OCI-LY3 (cell line): ENCODE results near the gene PTHLH.

Experiments used
- H2AFZ ChIP-seq: fragments of 200-600, 300-600 bp; shearing (Covaris generic); 2 replicates; pipeline ENCODE4 v1.6.0; 2014; ENCODE audit warnings: antibody characterized with exemption, low read depth, low read length
- H3K27ac ChIP-seq: fragments of 200-600, 300-600 bp; sonication (generic); 2 replicates; pipeline ENCODE4 v1.5.1; 2014; ENCODE audit warnings: mild to moderate bottlenecking, low read length, moderate library complexity, mixed read lengths
- H3K27me3 ChIP-seq: fragments of 200-600, 300-600 bp; sonication (generic); 2 replicates; pipeline ENCODE4 v1.6.1; 2014; ENCODE audit warnings: low read depth, low read length, mixed read lengths
- H3K36me3 ChIP-seq: fragments of 200-600, 300-600 bp; sonication (generic); replicated peaks from 2 replicates; pipeline ENCODE3; 2014; ENCODE audit warnings: low read depth, low read length, mixed read lengths
- H3K4me1 ChIP-seq: fragments of 300-600, 200-600 bp; sonication (generic); 2 replicates; pipeline ENCODE4 v1.6.1; 2014; ENCODE audit warnings: low read length, mixed read lengths
- H3K4me2 ChIP-seq: fragments of 200-600, 300-600 bp; sonication (generic); 2 replicates; pipeline ENCODE4 v1.6.1; 2014; ENCODE audit warnings: low read length, mixed read lengths
- H3K4me3 ChIP-seq: fragments of 300-600, 200-600 bp; sonication (generic); 2 replicates; pipeline ENCODE4 v1.5.1; 2014; ENCODE audit warnings: antibody characterized with exemption, mild to moderate bottlenecking, low read length, moderate library complexity
- H3K79me2 ChIP-seq: fragments of 300-600, 200-600 bp; shearing (Covaris generic); 2 replicates; pipeline ENCODE4 v1.6.1; 2014; ENCODE audit warnings: mild to moderate bottlenecking, low read length, mixed read lengths
- H3K9ac ChIP-seq: fragments of 300-600, 200-600 bp; shearing (Covaris generic); 2 replicates; pipeline ENCODE4 v1.6.0; 2014; ENCODE audit warnings: mild to moderate bottlenecking, low read length, moderate library complexity
- H3K9me3 ChIP-seq: fragments of 200-600, 300-600 bp; shearing (Covaris generic); 2 replicates; pipeline ENCODE4 v1.6.1; 2014; ENCODE audit warnings: low read length, mixed read lengths; ENCODE audit not compliant: insufficient read depth
- H4K20me1 ChIP-seq: fragments of 200-600, 300-600 bp; sonication (generic); 2 replicates; pipeline ENCODE4 v1.6.1; 2016; ENCODE audit warnings: low read length, mixed read lengths; ENCODE audit not compliant: insufficient read depth
- CTCF ChIP-seq: fragments of 200-600, 300-600 bp; sonication (generic); IDR thresholded peaks from 2 replicates; pipeline ENCODE4 v1.5.1; 2014; ENCODE audit warnings: antibody characterized with exemption, low read length, low read depth
- EZH2phosphoT487 ChIP-seq: fragments of 200-600 bp; shearing (Covaris generic); IDR thresholded peaks from 2 replicates; pipeline ENCODE4 v1.6.1; 2018; ENCODE audit warnings: antibody characterized with exemption, mixed run types, low read depth

Gene PTHLH

GRCh38 chr12:27915536-27915935 is 57.0 kb downstream of the PTHLH start:
- Histone ChIP-seq H3K79me2 (no peaks in the 10 kb centered on the region), H4K20me1 (no peaks in the 10 kb centered on the region), H3K4me3 (no peak overlapping the region), H3K9me3 (no peaks in the 10 kb centered on the region), H3K4me1 (peaks cover 38% of the 10 kb centered on the region), H3K27ac (no peak overlapping the region), H3K4me2 (no peak overlapping the region), H2AFZ (peak overlapping the region; percentile 9), H3K27me3 (no peaks in the 10 kb centered on the region), H3K9ac (no peak overlapping the region), H3K36me3 (no peaks in the 10 kb centered on the region)
- no peak for TF ChIP-seq CTCF
- TF ChIP-seq EZH2phosphoT487: no peak

- H3K9ac ChIP-seq: no peak overlapping the region
- H3K79me2 ChIP-seq: no peaks in the 10 kb centered on the region
- H3K4me1 ChIP-seq: peaks cover 33% of the 10 kb centered on the region
- TF ChIP-seq EZH2phosphoT487: no peak
- no peak for TF ChIP-seq CTCF
- H3K9me3 ChIP-seq: no peaks in the 10 kb centered on the region
- H3K4me3 ChIP-seq: no peak overlapping the region
- no peaks in the 10 kb centered on the region for H4K20me1 ChIP-seq
- peak overlapping the region; percentile 9; the same call in 1 of the 2 replicates for H2AFZ ChIP-seq
- H3K4me2 ChIP-seq: no peak overlapping the region
- no peak overlapping the region for H3K27ac ChIP-seq
- no peaks in the 10 kb centered on the region for H3K27me3 ChIP-seq
- no peaks in the 10 kb centered on the region for H3K36me3 ChIP-seq
These were observed 57.5 kb downstream of the PTHLH start for GRCh38 chr12:27915021-27915420.

GRCh38 chr12:27913999-27914614 is 58.4 kb downstream of the PTHLH start:
- TF ChIP-seq CTCF: no peak
- no peak for TF ChIP-seq EZH2phosphoT487
- no peaks in the 10 kb centered on the region for H3K9me3 ChIP-seq
- H3K4me2 ChIP-seq: 0 out of 2 replicates have a peak overlapping the region, but pooled peaks have one; percentile 10
- H3K36me3 ChIP-seq: no peaks in the 10 kb centered on the region
- peak overlapping the region; percentile 27; the same call in 1 of the 2 replicates for H2AFZ ChIP-seq
- no peak overlapping the region for H3K9ac ChIP-seq
- no peaks in the 10 kb centered on the region for H3K27me3 ChIP-seq
- no peaks in the 10 kb centered on the region for H3K79me2 ChIP-seq
- H4K20me1 ChIP-seq: no peaks in the 10 kb centered on the region
- H3K27ac ChIP-seq: no peak overlapping the region
- peaks cover 24% of the 10 kb centered on the region for H3K4me1 ChIP-seq
- no peak overlapping the region for H3K4me3 ChIP-seq

GRCh38 chr12:27911397-27911796 is 61.1 kb downstream of the PTHLH start:
- H3K36me3 ChIP-seq: no peaks in the 10 kb centered on the region
- no peak overlapping the region for H3K4me2 ChIP-seq
- no peak overlapping the region for H3K4me3 ChIP-seq
- H3K79me2 ChIP-seq: no peaks in the 10 kb centered on the region
- no peaks in the 10 kb centered on the region for H3K9me3 ChIP-seq
- H3K27ac ChIP-seq: no peak overlapping the region
- no peaks in the 10 kb centered on the region for H3K27me3 ChIP-seq
- TF ChIP-seq EZH2phosphoT487 (no peak), CTCF (no peak)
- no peaks in the 10 kb centered on the region for H4K20me1 ChIP-seq
- H2AFZ ChIP-seq: no peak overlapping the region
- peaks cover 17% of the 10 kb centered on the region for H3K4me1 ChIP-seq
- H3K9ac ChIP-seq: no peak overlapping the region
